Breast epithelium (tissue), 3 donors: Measurements from ENCODE around the gene RAD51AP1.

ENCODE experiments used
- CTCF ChIP-seq, 3 donors: fragments of 450-650 bp; IDR thresholded peaks; one replicate each; pipeline ENCODE4 v1.5.1; 2016 to 2017; ENCODE audit warnings: antibody characterized with exemption in 3 of 3, mild to moderate bottlenecking in 3 of 3, moderate library complexity in 3 of 3
- POLR2A ChIP-seq: fragments of 450-650 bp; IDR thresholded peaks from one replicate; pipeline ENCODE4 v1.6.1; 2016; ENCODE audit warnings: antibody characterized with exemption, mild to moderate bottlenecking, moderate library complexity
- POLR2AphosphoS5 ChIP-seq, 3 donors: sonication (generic); formaldehyde crosslinking; IDR thresholded peaks; one replicate each; pipeline ENCODE4 v1.6.1; 2017; ENCODE audit warnings: antibody characterized with exemption in 3 of 3

DNA sequence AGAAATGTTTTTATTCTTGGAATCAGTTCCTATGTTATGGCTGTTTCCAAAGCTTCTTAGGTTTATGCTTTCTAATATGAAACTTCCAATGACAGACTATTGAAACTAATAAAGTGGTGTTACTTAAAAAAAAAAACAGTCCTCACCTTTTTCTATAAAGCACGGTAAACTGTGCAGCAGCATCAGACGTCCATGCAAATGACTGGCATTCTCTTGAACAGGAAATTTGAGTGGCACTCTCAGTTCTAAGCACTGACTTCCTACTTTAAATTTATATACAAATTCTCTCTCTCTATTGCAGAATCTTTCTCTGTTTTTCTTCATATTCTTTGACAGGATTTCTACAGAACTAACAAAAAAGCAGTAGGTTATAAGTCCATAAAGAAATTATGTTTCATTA lies 2.8 kb upstream of the RAD51AP1 start:
- TF ChIP-seq POLR2AphosphoS5 (IDR thresholded peaks at IDR 0.05), result no peak
- TF ChIP-seq CTCF (IDR thresholded peaks at IDR 0.05), result no peak
- no peak for TF ChIP-seq POLR2A
